HCT116 (cell line): ENCODE measurements around the gene CCL11. TPM values are rescaled to one million over a fixed set of nuclear protein-coding genes. Genes with fewer than 3 reads are reported as not detected.
"Not testable (repeated sequence)": the region's sequence is repeated elsewhere in the genome, so short reads cannot be mapped to it uniquely, and the experiment has no call there.

Source experiments
- ATAC-seq: fragments of 200-7000 bp; cut with Tn5 transposase; 2 replicates; pipeline ENCODE4 v1.9.1; 2020; ENCODE audit warnings: mild to moderate bottlenecking, moderate library complexity
- BruUV-seq: library from RNA; stranded (reverse); fragments of 400-500 nt; replicated peaks from 2 replicates; lab custom pipeline; 2021; lab: Mats Ljungman, UMichigan
- CTCF ChIA-PET: fragments of 300-600 bp; sonication (Branson Sonifier 250); formaldehyde crosslinking; loops from one replicate; lab custom pipeline; 2021; ENCODE audit warnings: antibody characterized with exemption; lab: Charles Lee
- POLR2A ChIA-PET: fragments of 300-600, 350-600 bp; sonication (Branson Sonifier 250); formaldehyde crosslinking; loops from one replicate; lab custom pipeline; 2021; ENCODE audit warnings: antibody characterized with exemption; lab: Charles Lee
- RAD21 ChIA-PET, 2 experiments: fragments of 300-600 bp; sonication (Branson Sonifier 250); formaldehyde crosslinking; loops; one replicate each; lab custom pipeline; 2023; ENCODE audit warnings: low total read pairs in 2 of 2; ENCODE audit not compliant: uncharacterized antibody in 2 of 2, unreplicated experiment in 2 of 2, low non-redundant PET in 1 of 2; lab: Charles Lee
- DNase-seq: peaks from one replicate; pipeline ENCODE4 v3.0.0-alpha.2; 2010; ENCODE audit warnings: low read depth, low spot score
- H2AFZ ChIP-seq: fragments of 200-600 bp; shearing (Covaris generic), sonication (generic); 2 replicates; pipeline ENCODE4 v1.6.1; 2017; ENCODE audit warnings: low read depth, mixed run types, mixed read lengths, antibody characterized with exemption, low read length; ENCODE audit not compliant: poor library complexity, severe bottlenecking
- H3K27ac ChIP-seq: 2 replicates; pipeline ENCODE4 v1.5.1; 2012; ENCODE audit warnings: low read depth, low read length
- H3K27me3 ChIP-seq: fragments of 200-600 bp; sonication (generic); 2 replicates; pipeline ENCODE4 v1.6.1; 2016; ENCODE audit warnings: mixed run types, low read length, mixed read lengths; ENCODE audit not compliant: insufficient read depth
- H3K36me3 ChIP-seq, 2 experiments: fragments of 200-500 bp in 1 of 2; fragments of 200-600 bp in 1 of 2; sonication (Bioruptor generic) in 1 of 2; sonication (generic) in 1 of 2; 2 replicates each; pipeline versions ENCODE4 v1.5.1 to v1.6.1; 2014 to 2016; ENCODE audit warnings: low read length in 2 of 2, inconsistent platforms in 1 of 2, mixed read lengths in 1 of 2, mixed run types in 1 of 2; ENCODE audit not compliant: insufficient read depth in 2 of 2, control insufficient read depth in 1 of 2
- H3K4me1 ChIP-seq, 2 experiments: fragments of 200-600 bp in 1 of 2; sonication (generic) in 1 of 2; 2 replicates each; pipeline versions ENCODE4 v1.5.1 to v1.6.1; 2012 to 2017; ENCODE audit warnings: low read length in 2 of 2, inconsistent platforms in 1 of 2, mild to moderate bottlenecking in 1 of 2, mixed read lengths in 1 of 2, mixed run types in 1 of 2, moderate library complexity in 1 of 2; ENCODE audit not compliant: insufficient read depth in 2 of 2, control insufficient read depth in 1 of 2
- H3K4me2 ChIP-seq: fragments of 200-600 bp; sonication (generic); 2 replicates; pipeline ENCODE4 v1.6.1; 2017; ENCODE audit warnings: mixed run types, low read length, mixed read lengths
- H3K4me3 ChIP-seq, 2 experiments: fragments of 200-600 bp in 1 of 2; sonication (generic) in 1 of 2; replicated peaks in 1 of 2; 2 replicates each; pipeline ENCODE4 v1.5.1; 2011 to 2016; ENCODE audit warnings: low read length in 2 of 2, control low read depth in 1 of 2, low read depth in 1 of 2, mild to moderate bottlenecking in 1 of 2, mixed read lengths in 1 of 2, mixed run types in 1 of 2
- H3K79me2 ChIP-seq: fragments of 200-600 bp; sonication (generic); 2 replicates; pipeline ENCODE4 v1.6.1; 2017; ENCODE audit warnings: mild to moderate bottlenecking, mixed run types, low read length, moderate library complexity, mixed read lengths; ENCODE audit not compliant: insufficient read depth
- H3K9ac ChIP-seq: fragments of 200-600 bp; sonication (generic); 2 replicates; pipeline ENCODE4 v1.6.1; 2016; ENCODE audit warnings: low read length, mixed read lengths
- H3K9me2 ChIP-seq: fragments of 200-600 bp; sonication (generic), shearing (Covaris generic); 2 replicates; pipeline ENCODE4 v1.6.1; 2017; ENCODE audit warnings: mixed run types, mild to moderate bottlenecking, moderate library complexity; ENCODE audit not compliant: insufficient read depth
- H3K9me3 ChIP-seq, 2 experiments: fragments of 200-500 bp in 1 of 2; fragments of 200-600 bp in 1 of 2; sonication (Bioruptor generic) in 1 of 2; sonication (generic) in 1 of 2; 2 replicates each; pipeline ENCODE4 v1.6.1; 2014 to 2017; ENCODE audit warnings: low read length in 2 of 2, mixed read lengths in 2 of 2, inconsistent platforms in 1 of 2, low read depth in 1 of 2, mild to moderate bottlenecking in 1 of 2, mixed run types in 1 of 2, moderate library complexity in 1 of 2; ENCODE audit not compliant: control insufficient read depth in 1 of 2, insufficient read depth in 1 of 2
- H4K20me1 ChIP-seq: fragments of 200-600 bp; sonication (generic), shearing (Covaris generic); 2 replicates; pipeline ENCODE4 v1.6.1; 2017; ENCODE audit warnings: mixed run types, mild to moderate bottlenecking, moderate library complexity; ENCODE audit not compliant: insufficient read depth
- CEBPB ChIP-seq: IDR thresholded peaks from 2 replicates; pipeline ENCODE4 v1.6.1; 2012; ENCODE audit warnings: low read depth
- ELF1 ChIP-seq: IDR thresholded peaks from 2 replicates; pipeline ENCODE4 v1.6.1; 2012; ENCODE audit warnings: low read depth, borderline replicate concordance
- EZH2 ChIP-seq: fragments of 200-600 bp; sonication (generic); IDR thresholded peaks from 2 replicates; pipeline ENCODE4 v1.6.1; 2017; ENCODE audit warnings: antibody characterized with exemption, mixed run types
- EZH2phosphoT487 ChIP-seq: fragments of 200-600 bp; IDR thresholded peaks from 2 replicates; pipeline ENCODE4 v1.6.1; 2018; ENCODE audit warnings: antibody characterized with exemption, borderline replicate concordance
- FOSL1 ChIP-seq: IDR thresholded peaks from 2 replicates; pipeline ENCODE4 v1.6.1; 2012; ENCODE audit warnings: low read depth
- JUND ChIP-seq: IDR thresholded peaks from 2 replicates; pipeline ENCODE4 v1.6.1; 2012
- MAX ChIP-seq: IDR thresholded peaks from 2 replicates; pipeline ENCODE4 v1.6.1; 2012
- POLR2A ChIP-seq: IDR thresholded peaks from 2 replicates; pipeline ENCODE4 v1.7.0; 2011; ENCODE audit warnings: borderline replicate concordance; ENCODE audit not compliant: insufficient read depth, insufficient read length; ENCODE audit errors: extremely low read depth
- RAD21 ChIP-seq: IDR thresholded peaks from 2 replicates; pipeline ENCODE4 v1.6.1; 2012; ENCODE audit warnings: low read depth, mild to moderate bottlenecking
- SP1 ChIP-seq: IDR thresholded peaks from 2 replicates; pipeline ENCODE4 v1.6.1; 2012; ENCODE audit warnings: low read depth
- TCF7L2 ChIP-seq: IDR thresholded peaks from 2 replicates; pipeline ENCODE4 v1.7.0; 2011; ENCODE audit warnings: borderline replicate concordance, inconsistent platforms; ENCODE audit not compliant: insufficient read depth, insufficient read length; ENCODE audit errors: extremely low read depth
- YY1 ChIP-seq: IDR thresholded peaks from 2 replicates; pipeline ENCODE4 v1.6.1; 2011; ENCODE audit warnings: low read length, low read depth, moderate library complexity, mild to moderate bottlenecking; ENCODE audit not compliant: insufficient replicate concordance; ENCODE audit errors: extremely low read depth
- intact Hi-C: fragments of 100-400 bp; cut with micrococcal nuclease; formaldehyde crosslinking; loops from 2 replicates; pipeline ENCODE4 v1.10.0; 2022
- total RNA-seq: library from RNA; stranded (reverse); gene quantifications from one replicate; pipeline ENCODE4 v1.2.1, GENCODE V29; 2021; ENCODE audit not compliant: unreplicated experiment
- TF ChIP-seq, protein P1 (sequence below), 3 experiments: fragments of 200-600 bp in 1 of 3; sonication (generic) in 1 of 3; IDR thresholded peaks in 2 of 3; conservative IDR thresholded peaks in 1 of 3; 2 replicates each; pipeline ENCODE4 v1.5.1; 2012 to 2017; ENCODE audit warnings: low read depth in 2 of 3, low read length in 2 of 3, antibody characterized with exemption in 1 of 3, borderline replicate concordance in 1 of 3, control low read depth in 1 of 3, mild to moderate bottlenecking in 1 of 3, mixed read lengths in 1 of 3, mixed run types in 1 of 3, moderate library complexity in 1 of 3; ENCODE audit not compliant: insufficient read depth in 1 of 3

The CCL11 gene
- total RNA-seq, 1 experiment from 2014 or later = not detected

DNA sequence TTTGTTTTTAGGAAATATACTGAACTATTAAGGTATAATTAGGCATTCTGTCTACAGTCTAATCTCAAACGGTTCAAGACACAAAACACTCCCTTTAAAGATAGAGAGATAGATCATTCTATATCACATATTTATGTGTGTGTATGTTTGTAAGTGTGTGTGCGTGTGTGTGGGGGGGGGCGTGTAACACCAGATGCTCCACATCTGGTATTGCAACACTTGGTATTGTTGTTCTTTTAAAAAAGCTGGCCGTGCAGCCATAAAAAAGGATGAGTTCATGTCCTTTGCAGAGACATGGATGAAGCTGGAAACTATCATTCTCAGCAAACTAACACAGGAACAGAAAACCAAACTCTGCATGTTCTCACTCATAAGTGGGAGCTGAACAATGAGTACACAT lies 42.0 kb downstream of the CCL11 start:
- H4K20me1 ChIP-seq, H3K27me3 ChIP-seq, POLR2A ChIA-PET, H2AFZ ChIP-seq, H3K9ac ChIP-seq, H3K9me2 ChIP-seq, H3K36me3 ChIP-seq, DNase-seq, H3K27ac ChIP-seq, H3K4me1 ChIP-seq, BruUV-seq, CTCF ChIA-PET, H3K9me3 ChIP-seq, RAD21 ChIA-PET, H3K79me2 ChIP-seq, H3K4me3 ChIP-seq, ATAC-seq, H3K4me2 ChIP-seq: not testable (repeated sequence)
- intact Hi-C loops = loop anchor here (10.0 kb wide), 1 partner anchor 57 kb away; no protein-coding TSS in a partner anchor

GRCh38 chr17:34337701-34338100 lies 52.2 kb downstream of the CCL11 start:
- no peak overlapping the region for H2AFZ ChIP-seq
- no peak for ATAC-seq
- ChIA-PET POLR2A (no interaction called here), RAD21 (no interaction called here), CTCF (no interaction called here)
- 0 out of 2 replicates have a peak, but pooled peaks cover 6% of the 10 kb centered on the region for H3K27me3 ChIP-seq
- no peaks in the 10 kb centered on the region for H3K9me2 ChIP-seq
- no TSS peak for BruUV-seq
- intact Hi-C loops = no loop called here
- H3K9me3 ChIP-seq = no peaks in the 10 kb centered on the region
- TF ChIP-seq SP1 (no peak), MAX (no peak), EZH2phosphoT487 (no peak), RAD21 (no peak), POLR2A (no peak), EZH2 (no peak), CEBPB (no peak), JUND (no peak), TCF7L2 (no peak), YY1 (no peak), ELF1 (no peak), FOSL1 (no peak)
- TF ChIP-seq, protein P1, sequence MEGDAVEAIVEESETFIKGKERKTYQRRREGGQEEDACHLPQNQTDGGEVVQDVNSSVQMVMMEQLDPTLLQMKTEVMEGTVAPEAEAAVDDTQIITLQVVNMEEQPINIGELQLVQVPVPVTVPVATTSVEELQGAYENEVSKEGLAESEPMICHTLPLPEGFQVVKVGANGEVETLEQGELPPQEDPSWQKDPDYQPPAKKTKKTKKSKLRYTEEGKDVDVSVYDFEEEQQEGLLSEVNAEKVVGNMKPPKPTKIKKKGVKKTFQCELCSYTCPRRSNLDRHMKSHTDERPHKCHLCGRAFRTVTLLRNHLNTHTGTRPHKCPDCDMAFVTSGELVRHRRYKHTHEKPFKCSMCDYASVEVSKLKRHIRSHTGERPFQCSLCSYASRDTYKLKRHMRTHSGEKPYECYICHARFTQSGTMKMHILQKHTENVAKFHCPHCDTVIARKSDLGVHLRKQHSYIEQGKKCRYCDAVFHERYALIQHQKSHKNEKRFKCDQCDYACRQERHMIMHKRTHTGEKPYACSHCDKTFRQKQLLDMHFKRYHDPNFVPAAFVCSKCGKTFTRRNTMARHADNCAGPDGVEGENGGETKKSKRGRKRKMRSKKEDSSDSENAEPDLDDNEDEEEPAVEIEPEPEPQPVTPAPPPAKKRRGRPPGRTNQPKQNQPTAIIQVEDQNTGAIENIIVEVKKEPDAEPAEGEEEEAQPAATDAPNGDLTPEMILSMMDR (IDR thresholded peaks at IDR 0.05 in 2 of 3, conservative IDR thresholded peaks at IDR 0.05 in 1 of 3; ENCODE audit: borderline replicate concordance in 1 of 3, insufficient read depth in 1 of 3, low read depth in 2 of 3, low read length in 2 of 3) = no peak
- H3K4me3 ChIP-seq = no peak overlapping the region
- no peak for DNase-seq
- H4K20me1 ChIP-seq = no peaks in the 10 kb centered on the region; the same call in 1 of the 2 replicates
- H3K27ac ChIP-seq = no peak overlapping the region
- H3K36me3 ChIP-seq = no peaks in the 10 kb centered on the region
- H3K9ac ChIP-seq = no peak overlapping the region
- no peak overlapping the region for H3K4me2 ChIP-seq
- H3K4me1 ChIP-seq = no peaks in the 10 kb centered on the region
- no peaks in the 10 kb centered on the region for H3K79me2 ChIP-seq
